Measurements from ENCODE around the gene LMAN1L.

Gene LMAN1L

GRCh38 chr15:74794248-74794969 lies 18.2 kb upstream of the LMAN1L start:
- DNase-seq (ENCODE audit: low spot score), result no peak

GRCh38 chr15:74794970-74795349 lies 17.7 kb upstream of the LMAN1L start:
- DNase-seq (ENCODE audit: low spot score), result no peak

GRCh38 chr15:74795966-74796625 lies 16.5 kb upstream of the LMAN1L start:
- DNase-seq (ENCODE audit: low spot score), result no peak

- DNase-seq (ENCODE audit: low spot score), result no peak
Measured at GRCh38 chr15:74798388-74799254, 14.0 kb upstream of the LMAN1L start.

GRCh38 chr15:74799255-74799855 lies 13.3 kb upstream of the LMAN1L start:
- DNase-seq (ENCODE audit: low spot score), result no peak

- no peak for DNase-seq (ENCODE audit: low spot score)
Measured at GRCh38 chr15:74799856-74800558, 12.6 kb upstream of the LMAN1L start.

GRCh38 chr15:74800559-74801094 lies 12.0 kb upstream of the LMAN1L start:
- DNase-seq (ENCODE audit: low spot score), result no peak

- no peak for DNase-seq (ENCODE audit: low spot score)
Measured at GRCh38 chr15:74801311-74801997, 11.2 kb upstream of the LMAN1L start.

GRCh38 chr15:74802290-74802689 lies 10.3 kb upstream of the LMAN1L start:
- DNase-seq (ENCODE audit: low spot score), result no peak

- DNase-seq (ENCODE audit: low spot score), result no peak
Measured at GRCh38 chr15:74802862-74803447, 9.7 kb upstream of the LMAN1L start.

- no peak for DNase-seq (ENCODE audit: low spot score)
Measured at GRCh38 chr15:74804935-74805334, 7.7 kb upstream of the LMAN1L start.

- no peak for DNase-seq (ENCODE audit: low spot score)
Measured at GRCh38 chr15:74807282-74807681, 5.4 kb upstream of the LMAN1L start.

- no peak for DNase-seq (ENCODE audit: low spot score)
Measured at GRCh38 chr15:74808078-74808839, 4.4 kb upstream of the LMAN1L start.

GRCh38 chr15:74808840-74809229 lies 3.8 kb upstream of the LMAN1L start:
- no peak for DNase-seq (ENCODE audit: low spot score)

GRCh38 chr15:74809242-74809641 lies 3.4 kb upstream of the LMAN1L start:
- no peak for DNase-seq (ENCODE audit: low spot score)

GRCh38 chr15:74809956-74810355 lies 2.7 kb upstream of the LMAN1L start:
- DNase-seq (ENCODE audit: low spot score), result no peak

GRCh38 chr15:74815121-74815934 lies 2.7 kb downstream of the LMAN1L start:
- no peak for DNase-seq (ENCODE audit: low spot score)

- no peak for DNase-seq (ENCODE audit: low spot score)
Measured at GRCh38 chr15:74815961-74816360, 3.3 kb downstream of the LMAN1L start.

Measured in putamen (tissue), 1 donor.